Ramos (cell line): Measurements from ENCODE around the gene ITGAX.
"Not testable (repeated sequence)": the region's sequence is repeated elsewhere in the genome, so short reads cannot be mapped to it uniquely, and the experiment has no call there.

ENCODE experiments used
- in situ Hi-C: fragments of 300-500 bp; cut with MboI; formaldehyde crosslinking; loops from one replicate; pipeline ENCODE4 v1.14.3; 2022; ENCODE audit warnings: low sequenced_read_pairs; ENCODE audit not compliant: unreplicated experiment

The ITGAX gene

GRCh38 chr16:31354394-31355291, at the start of gene ITGAX:
TSS of gene ITGAX (plus strand) at chr16:31355176. CDS start at chr16:31355255, 79 bp downstream.
- in situ Hi-C loops = no loop called here

GRCh38 chr16:31305219-31305618, 49.8 kb upstream of the ITGAX start:
- in situ Hi-C loops = no loop called here

GRCh38 chr16:31308381-31308780, 46.6 kb upstream of the ITGAX start:
- in situ Hi-C loops = not testable (repeated sequence)

- in situ Hi-C loops = no loop called here
Measured at GRCh38 chr16:31322500-31322899, 32.5 kb upstream of the ITGAX start.

- in situ Hi-C loops = no loop called here
Measured at GRCh38 chr16:31323959-31324629, 30.9 kb upstream of the ITGAX start.

- in situ Hi-C loops = no loop called here
Measured at GRCh38 chr16:31325171-31325570, 29.8 kb upstream of the ITGAX start.

- in situ Hi-C loops = no loop called here
Measured at GRCh38 chr16:31327646-31328225, 27.2 kb upstream of the ITGAX start.

- in situ Hi-C loops = no loop called here
Measured at GRCh38 chr16:31328322-31329052, 26.5 kb upstream of the ITGAX start.

- in situ Hi-C loops = no loop called here
Measured at GRCh38 chr16:31329671-31330552, 25.1 kb upstream of the ITGAX start.

GRCh38 chr16:31330553-31330890, 24.5 kb upstream of the ITGAX start:
- in situ Hi-C loops = no loop called here

- in situ Hi-C loops = no loop called here
Measured at GRCh38 chr16:31331141-31331764, 23.7 kb upstream of the ITGAX start.

GRCh38 chr16:31331807-31332301, 23.1 kb upstream of the ITGAX start:
- in situ Hi-C loops = no loop called here

- in situ Hi-C loops = no loop called here
Measured at GRCh38 chr16:31332544-31332943, 22.4 kb upstream of the ITGAX start.

GRCh38 chr16:31333686-31334649, 21.0 kb upstream of the ITGAX start:
- in situ Hi-C loops = no loop called here

- in situ Hi-C loops = no loop called here
Measured at GRCh38 chr16:31334934-31335333, 20.0 kb upstream of the ITGAX start.

GRCh38 chr16:31335431-31335830, 19.5 kb upstream of the ITGAX start:
- in situ Hi-C loops = no loop called here

- in situ Hi-C loops = not testable (repeated sequence)
Measured at GRCh38 chr16:31338166-31338685, 16.8 kb upstream of the ITGAX start.

GRCh38 chr16:31344712-31345111, 10.3 kb upstream of the ITGAX start:
- in situ Hi-C loops = no loop called here
